ENCODE results near the gene CUL9. TPM values are rescaled to one million over a fixed set of nuclear protein-coding genes. Genes with fewer than 3 reads are reported as not detected.

The CUL9 gene
- total and polyA plus RNA-seq, 4 donors: 20.8 to 68.5 (median 42.7) TPM

Other genes with a start within 250 kb of the CUL9 start
- gene GNMT, start 221.4 kb upstream of the CUL9 start, total RNA-seq: under 1 TPM; 0.20 to 0.99 TPM
- 1 to 10 TPM; 2.6 to 5.1 TPM for gene GNMT, start 221.4 kb upstream of the CUL9 start, polyA plus RNA-seq (ENCODE audit: insufficient read length in 2 of 2)
- 10 to 100 TPM; 17.7 to 21.1 TPM for gene PEX6, start 203.0 kb upstream of the CUL9 start, total RNA-seq
- 10 to 100 TPM; 26.7 to 29.5 TPM for gene PEX6, start 203.0 kb upstream of the CUL9 start, polyA plus RNA-seq (ENCODE audit: insufficient read length in 2 of 2)
- 10 to 100 TPM; 42.9 to 56.6 TPM for gene PPP2R5D, start 197.6 kb upstream of the CUL9 start, total RNA-seq
- gene PPP2R5D, start 197.6 kb upstream of the CUL9 start, polyA plus RNA-seq (ENCODE audit: insufficient read length in 2 of 2): 10 to 100 TPM; 80.3 to 86.8 TPM
- gene MEA1, start 168.2 kb upstream of the CUL9 start, total RNA-seq: 100 to 1,000 TPM in 1 of 2 donors, 10 to 100 TPM in 1; 31.5 to 106 TPM
- gene MEA1, start 168.2 kb upstream of the CUL9 start, polyA plus RNA-seq (ENCODE audit: insufficient read length in 2 of 2): 100 to 1,000 TPM; 105 to 109 TPM
- 100 to 1,000 TPM; 106 to 121 TPM for gene KLHDC3, start 167.9 kb upstream of the CUL9 start, total RNA-seq
- 100 to 1,000 TPM; 133 to 136 TPM for gene KLHDC3, start 167.9 kb upstream of the CUL9 start, polyA plus RNA-seq (ENCODE audit: insufficient read length in 2 of 2)
- gene RRP36, start 160.6 kb upstream of the CUL9 start, total RNA-seq: 10 to 100 TPM; 51.8 to 71.2 TPM
- 10 to 100 TPM; 71.7 to 74.4 TPM for gene RRP36, start 160.6 kb upstream of the CUL9 start, polyA plus RNA-seq (ENCODE audit: insufficient read length in 2 of 2)
- 10 to 100 TPM; 15.2 to 36.1 TPM for gene CUL7, start 128.3 kb upstream of the CUL9 start, total RNA-seq
- 10 to 100 TPM; 21.1 to 24.4 TPM for gene CUL7, start 128.3 kb upstream of the CUL9 start, polyA plus RNA-seq (ENCODE audit: insufficient read length in 2 of 2)
- 10 to 100 TPM; 11.8 to 29.7 TPM for gene MRPL2, start 122.8 kb upstream of the CUL9 start, total RNA-seq
- 10 to 100 TPM; 50.3 to 57.1 TPM for gene MRPL2, start 122.8 kb upstream of the CUL9 start, polyA plus RNA-seq (ENCODE audit: insufficient read length in 2 of 2)
- gene KLC4, start 122.6 kb upstream of the CUL9 start, total RNA-seq: 10 to 100 TPM; 23.4 to 49.9 TPM
- 10 to 100 TPM; 42.8 to 77.4 TPM for gene KLC4, start 122.6 kb upstream of the CUL9 start, polyA plus RNA-seq (ENCODE audit: insufficient read length in 2 of 2)
- gene PTK7, start 105.9 kb upstream of the CUL9 start, total RNA-seq: 100 to 1,000 TPM in 1 of 2 donors, 10 to 100 TPM in 1; 43.7 to 126 TPM
- gene PTK7, start 105.9 kb upstream of the CUL9 start, polyA plus RNA-seq (ENCODE audit: insufficient read length in 2 of 2): 10 to 100 TPM; 61.9 to 89.6 TPM
- 10 to 100 TPM in 1 of 2 donors, 1 to 10 TPM in 1; 6.8 to 17.7 TPM for gene SRF, start 10.9 kb upstream of the CUL9 start, total RNA-seq
- gene SRF, start 10.9 kb upstream of the CUL9 start, polyA plus RNA-seq (ENCODE audit: insufficient read length in 2 of 2): 10 to 100 TPM; 20.2 to 21.7 TPM
- gene DNPH1, start 47.3 kb downstream of the CUL9 start, total RNA-seq: 10 to 100 TPM; 18.1 to 70.6 TPM
- 10 to 100 TPM; 63.9 to 70.1 TPM for gene DNPH1, start 47.3 kb downstream of the CUL9 start, polyA plus RNA-seq (ENCODE audit: insufficient read length in 2 of 2)
- 10 to 100 TPM in 1 of 2 donors, 1 to 10 TPM in 1; 6.1 to 12.3 TPM for gene TTBK1, start 61.3 kb downstream of the CUL9 start, total RNA-seq
- 10 to 100 TPM; 26.3 to 29.9 TPM for gene TTBK1, start 61.3 kb downstream of the CUL9 start, polyA plus RNA-seq (ENCODE audit: insufficient read length in 2 of 2)
- under 1 TPM; 0.20 to 0.28 TPM for gene SLC22A7, start 116.1 kb downstream of the CUL9 start, total RNA-seq
- gene SLC22A7, start 116.1 kb downstream of the CUL9 start, polyA plus RNA-seq (ENCODE audit: insufficient read length in 2 of 2): 1 to 10 TPM in 1 of 2 donors, under 1 TPM in 1; 0.71 to 2.2 TPM
- 1 to 10 TPM; 5.7 to 8.4 TPM for gene CRIP3, start 126.6 kb downstream of the CUL9 start, total RNA-seq
- gene CRIP3, start 126.6 kb downstream of the CUL9 start, polyA plus RNA-seq (ENCODE audit: insufficient read length in 2 of 2): 10 to 100 TPM; 18.6 to 39.9 TPM
- 10 to 100 TPM; 17.7 to 22.5 TPM for gene ZNF318, start 187.5 kb downstream of the CUL9 start, total RNA-seq
- gene ZNF318, start 187.5 kb downstream of the CUL9 start, polyA plus RNA-seq (ENCODE audit: insufficient read length in 2 of 2): 10 to 100 TPM; 24.6 to 29.2 TPM
- 10 to 100 TPM; 15.8 to 25.2 TPM for gene ABCC10, start 245.3 kb downstream of the CUL9 start, total RNA-seq
- 10 to 100 TPM; 36.0 to 55.8 TPM for gene ABCC10, start 245.3 kb downstream of the CUL9 start, polyA plus RNA-seq (ENCODE audit: insufficient read length in 2 of 2)